AG09319 (cell line): Measurements from ENCODE around the gene NLK.
"Not testable (repeated sequence)": the region's sequence is repeated elsewhere in the genome, so short reads cannot be mapped to it uniquely, and the experiment has no call there.

Experiments used
- DNase-seq: peaks from one replicate; pipeline ENCODE4 v3.0.0-alpha.2; 2010; ENCODE audit warnings: low read depth; ENCODE audit errors: extremely low read depth
- TF ChIP-seq, protein P1 (sequence below): IDR thresholded peaks from 2 replicates; pipeline ENCODE4 v1.5.1; 2011; ENCODE audit warnings: low read depth, mild to moderate bottlenecking, inconsistent platforms, low read length, moderate library complexity

Gene NLK

GRCh38 chr17:28074010-28074409 lies 31.5 kb downstream of the NLK start:
- TF ChIP-seq, protein P1, sequence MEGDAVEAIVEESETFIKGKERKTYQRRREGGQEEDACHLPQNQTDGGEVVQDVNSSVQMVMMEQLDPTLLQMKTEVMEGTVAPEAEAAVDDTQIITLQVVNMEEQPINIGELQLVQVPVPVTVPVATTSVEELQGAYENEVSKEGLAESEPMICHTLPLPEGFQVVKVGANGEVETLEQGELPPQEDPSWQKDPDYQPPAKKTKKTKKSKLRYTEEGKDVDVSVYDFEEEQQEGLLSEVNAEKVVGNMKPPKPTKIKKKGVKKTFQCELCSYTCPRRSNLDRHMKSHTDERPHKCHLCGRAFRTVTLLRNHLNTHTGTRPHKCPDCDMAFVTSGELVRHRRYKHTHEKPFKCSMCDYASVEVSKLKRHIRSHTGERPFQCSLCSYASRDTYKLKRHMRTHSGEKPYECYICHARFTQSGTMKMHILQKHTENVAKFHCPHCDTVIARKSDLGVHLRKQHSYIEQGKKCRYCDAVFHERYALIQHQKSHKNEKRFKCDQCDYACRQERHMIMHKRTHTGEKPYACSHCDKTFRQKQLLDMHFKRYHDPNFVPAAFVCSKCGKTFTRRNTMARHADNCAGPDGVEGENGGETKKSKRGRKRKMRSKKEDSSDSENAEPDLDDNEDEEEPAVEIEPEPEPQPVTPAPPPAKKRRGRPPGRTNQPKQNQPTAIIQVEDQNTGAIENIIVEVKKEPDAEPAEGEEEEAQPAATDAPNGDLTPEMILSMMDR: no peak
- no peak for DNase-seq

- TF ChIP-seq, protein P1: no peak
- no peak for DNase-seq
These were observed 33.7 kb downstream of the NLK start for GRCh38 chr17:28076144-28076543.

DNA sequence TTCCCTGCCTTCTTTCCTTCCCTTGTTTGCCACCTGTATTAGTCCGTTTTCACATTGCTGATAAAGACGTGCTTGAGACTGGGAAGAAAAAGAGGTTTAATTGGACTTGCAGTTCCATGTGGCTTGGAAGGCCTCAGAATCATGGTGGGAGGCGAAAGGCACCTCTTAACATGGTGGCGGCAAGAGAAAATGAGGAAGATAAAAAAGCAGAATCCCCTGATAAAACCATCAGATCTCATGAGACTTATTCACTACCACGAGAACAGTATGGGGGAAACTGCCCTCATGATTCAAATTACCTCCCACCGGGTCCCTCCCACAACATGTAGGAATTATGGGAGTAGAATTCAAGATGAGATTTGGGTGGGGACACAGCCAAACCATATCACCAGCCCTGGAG lies 34.7 kb downstream of the NLK start:
- not testable (repeated sequence) for DNase-seq

DNA sequence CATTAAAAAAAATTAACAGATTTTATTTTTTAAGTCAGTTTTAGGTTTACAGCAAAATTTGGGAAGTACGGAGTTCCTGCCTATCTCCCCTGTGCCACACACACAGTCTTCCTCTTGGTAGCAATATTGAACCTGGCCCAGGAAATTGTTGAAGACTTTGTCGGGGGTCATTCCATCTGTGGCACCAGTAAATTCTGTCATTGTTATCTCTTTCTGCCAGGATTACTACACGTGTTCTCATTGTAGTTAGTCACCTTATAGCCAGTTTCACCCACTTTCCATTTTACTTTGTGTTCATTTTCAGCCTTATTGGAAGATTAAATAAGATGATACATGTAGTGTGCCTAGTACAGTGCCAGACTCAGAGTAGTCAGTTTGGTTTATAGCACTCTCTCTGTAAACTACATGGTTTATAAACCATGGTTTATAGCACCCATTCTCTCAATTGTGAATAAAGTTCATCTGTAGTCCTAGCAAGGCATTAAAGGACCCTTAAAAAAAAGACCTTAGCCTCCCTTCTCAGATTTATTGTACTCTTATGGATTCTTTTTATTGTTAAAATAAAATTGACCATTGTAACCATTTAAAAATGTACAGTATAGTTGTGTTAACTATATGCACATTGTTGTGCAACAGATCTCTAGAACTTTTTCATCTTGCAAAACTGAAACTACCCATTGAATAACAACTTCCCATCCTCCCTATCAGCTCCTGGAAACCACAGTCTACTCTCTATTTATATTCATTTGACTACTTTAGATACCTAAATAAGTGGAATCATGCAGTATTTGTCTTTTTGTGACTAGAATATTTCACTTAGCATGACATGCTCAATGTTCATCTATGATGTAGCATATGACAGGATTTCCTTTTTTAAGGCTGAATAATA lies 36.1 kb downstream of the NLK start:
- DNase-seq: no peak

GRCh38 chr17:28081467-28081866 lies 39.0 kb downstream of the NLK start:
- no peak for DNase-seq
- TF ChIP-seq, protein P1: no peak

More for the DNA sequence above, 36.1 kb downstream of the NLK start:
- TF ChIP-seq, protein P1: no peak

DNA sequence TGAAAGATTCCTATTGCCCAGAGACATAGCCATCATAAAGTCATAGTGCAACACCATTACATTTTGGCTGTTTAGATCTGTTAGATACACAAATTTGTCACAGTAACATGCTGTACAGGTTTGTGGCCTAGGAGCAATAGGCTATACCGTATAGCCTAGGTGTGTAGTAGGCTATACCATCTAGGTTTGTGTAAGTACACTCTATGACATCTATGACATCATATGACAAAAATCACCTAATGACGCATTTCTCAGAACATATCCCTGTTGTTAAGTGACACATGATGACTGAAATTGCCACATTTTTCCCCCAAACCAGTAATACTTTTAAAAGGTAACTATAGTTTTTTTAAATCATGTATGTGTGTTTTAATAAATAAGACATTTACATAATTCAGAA lies 43.3 kb downstream of the NLK start:
- no peak for DNase-seq
- TF ChIP-seq, protein P1: no peak

- DNase-seq: no peak
- TF ChIP-seq, protein P1: no peak
These were observed 44.0 kb downstream of the NLK start for GRCh38 chr17:28086519-28086918.

- no peak for DNase-seq
- TF ChIP-seq, protein P1: no peak
These were observed 45.3 kb downstream of the NLK start for GRCh38 chr17:28087743-28088142.
